ENCODE measurements around the gene EXOC4.

GRCh38 chr7:133784486-133785001 is 531.7 kb downstream of the EXOC4 start:
- TF ChIP-seq CTCF (conservative IDR thresholded peaks at IDR 0.05), result no peak
- TF ChIP-seq ZFX (IDR thresholded peaks at IDR 0.05), result no peak
